ENCODE results near the gene SALL3.

- TF ChIP-seq CTCF (IDR thresholded peaks at IDR 0.05) = no peak
- TF ChIP-seq POLR2A (IDR thresholded peaks at IDR 0.05) = no peak
These were observed 2.5 kb downstream of the SALL3 start for GRCh38 chr18:78981989-78982620.

All from lower leg skin (tissue), 3 donors.